Neural crest cell (in vitro differentiated cells): ENCODE data around the gene ASB3. TPM values are rescaled to one million over a fixed set of nuclear protein-coding genes. Genes with fewer than 3 reads are reported as not detected.

Source experiments
- DNase-seq: peaks from one replicate; pipeline ENCODE4 v3.0.0; 2021; ENCODE audit warnings: low read depth, mixed read lengths, low spot score
- H3K27ac Mint-ChIP-seq: one replicate; pipeline ENCODE4 v1.8.0; 2021; ENCODE audit warnings: mild to moderate bottlenecking, mixed read lengths; ENCODE audit not compliant: unreplicated experiment
- H3K27me3 Mint-ChIP-seq: 2 replicates; pipeline ENCODE4 v1.8.0; 2021; ENCODE audit warnings: low read depth, mild to moderate bottlenecking, mixed read lengths
- H3K36me3 Mint-ChIP-seq: 2 replicates; pipeline ENCODE4 v1.8.0; 2021; ENCODE audit warnings: low read depth, mild to moderate bottlenecking, mixed read lengths
- H3K4me1 Mint-ChIP-seq: 2 replicates; pipeline ENCODE4 v1.8.0; 2021; ENCODE audit warnings: mixed read lengths
- H3K4me3 Mint-ChIP-seq: one replicate; pipeline ENCODE4 v1.8.0; 2021; ENCODE audit warnings: mild to moderate bottlenecking, mixed read lengths
- H3K9me3 Mint-ChIP-seq: 2 replicates; pipeline ENCODE4 v1.8.0; 2021; ENCODE audit warnings: mixed read lengths
- CTCF ChIP-seq: fragments of 200-600 bp; sonication (generic); conservative IDR thresholded peaks from 2 replicates; pipeline ENCODE4 v1.5.0; 2021; ENCODE audit warnings: antibody characterized with exemption, mild to moderate bottlenecking
- total RNA-seq: library from RNA; stranded (reverse); gene quantifications from 2 replicates; pipeline ENCODE4 v1.2.1, GENCODE V29; 2021

The ASB3 gene
- total RNA-seq, 1 donor from 2014 or later = 36.8 TPM

GRCh38 chr2:53778536-53779162, 8.1 kb downstream of the ASB3 start:
- H3K9me3 Mint-ChIP-seq = no peaks in the 10 kb centered on the region
- no peak overlapping the region for H3K4me3 Mint-ChIP-seq
- no peak overlapping the region for H3K27ac Mint-ChIP-seq
- H3K4me1 Mint-ChIP-seq = peaks cover 5% of the 10 kb centered on the region
- H3K27me3 Mint-ChIP-seq = no peaks in the 10 kb centered on the region
- DNase-seq = no peak
- H3K36me3 Mint-ChIP-seq = peaks cover 8% of the 10 kb centered on the region
- TF ChIP-seq CTCF = no peak

- no peak for DNase-seq
- Mint-ChIP-seq H3K27me3 (no peaks in the 10 kb centered on the region), H3K9me3 (no peaks in the 10 kb centered on the region), H3K4me3 (no peak overlapping the region), H3K27ac (no peak overlapping the region), H3K4me1 (peaks cover 2% of the 10 kb centered on the region), H3K36me3 (peaks cover 12% of the 10 kb centered on the region)
- TF ChIP-seq CTCF = no peak
Measured at GRCh38 chr2:53777134-53777533, 9.6 kb downstream of the ASB3 start.

- no peak for DNase-seq
- Mint-ChIP-seq H3K27me3 (no peaks in the 10 kb centered on the region), H3K27ac (no peak overlapping the region), H3K4me3 (peak overlapping the region; percentile 25), H3K36me3 (peaks cover 4% of the 10 kb centered on the region), H3K4me1 (peaks cover 32% of the 10 kb centered on the region), H3K9me3 (peaks cover 2% of the 10 kb centered on the region)
- no peak for TF ChIP-seq CTCF
Measured at GRCh38 chr2:53770264-53770663, 16.5 kb downstream of the ASB3 start.

GRCh38 chr2:53769318-53769945, 17.3 kb downstream of the ASB3 start:
- TF ChIP-seq CTCF = no peak
- no peak for DNase-seq
- H3K36me3 Mint-ChIP-seq = peaks cover 4% of the 10 kb centered on the region
- H3K9me3 Mint-ChIP-seq = peaks cover 2% of the 10 kb centered on the region
- peak overlapping the region; percentile 25 for H3K4me3 Mint-ChIP-seq
- H3K4me1 Mint-ChIP-seq = peaks cover 32% of the 10 kb centered on the region
- no peaks in the 10 kb centered on the region for H3K27me3 Mint-ChIP-seq
- H3K27ac Mint-ChIP-seq = no peak overlapping the region

- H3K36me3 Mint-ChIP-seq = peaks cover 4% of the 10 kb centered on the region
- H3K27ac Mint-ChIP-seq = peak overlapping the region; percentile 89
- H3K27me3 Mint-ChIP-seq = no peaks in the 10 kb centered on the region
- H3K9me3 Mint-ChIP-seq = peaks cover 2% of the 10 kb centered on the region
- TF ChIP-seq CTCF = no peak
- H3K4me1 Mint-ChIP-seq = peaks cover 32% of the 10 kb centered on the region
- no peak for DNase-seq
- peak overlapping the region; percentile 86 for H3K4me3 Mint-ChIP-seq
Measured at GRCh38 chr2:53768242-53768542, 18.6 kb downstream of the ASB3 start.
